ENCODE measurements around the gene ARPC1B.
"Not testable (repeated sequence)": the region's sequence is repeated elsewhere in the genome, so short reads cannot be mapped to it uniquely, and the experiment has no call there.

ARPC1B gene

DNA sequence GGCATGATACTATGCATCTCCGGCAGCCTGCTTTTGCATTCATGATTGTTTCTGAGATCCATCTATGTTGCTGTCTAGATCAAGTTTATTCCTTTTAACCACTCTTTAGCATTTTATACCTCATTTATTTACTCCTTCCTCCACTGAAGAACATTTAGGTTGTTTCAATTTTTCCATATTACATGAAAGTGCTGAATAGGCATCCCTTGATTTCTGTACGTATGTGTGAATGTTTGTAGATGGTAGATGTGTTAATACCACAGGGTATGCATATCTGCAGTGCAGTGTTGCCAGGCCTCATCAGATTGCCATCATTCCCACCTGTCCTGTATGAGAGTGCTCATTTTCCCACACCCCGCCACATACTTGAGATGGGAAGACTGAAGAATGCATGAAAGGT, 34.9 kb upstream of the ARPC1B start:
- DNase-seq (ENCODE audit: low read depth), result no peak
- H3K4me3 ChIP-seq (ENCODE audit: control insufficient read depth, low read depth, low read length), result no peak overlapping the region
- TF ChIP-seq, protein P1, sequence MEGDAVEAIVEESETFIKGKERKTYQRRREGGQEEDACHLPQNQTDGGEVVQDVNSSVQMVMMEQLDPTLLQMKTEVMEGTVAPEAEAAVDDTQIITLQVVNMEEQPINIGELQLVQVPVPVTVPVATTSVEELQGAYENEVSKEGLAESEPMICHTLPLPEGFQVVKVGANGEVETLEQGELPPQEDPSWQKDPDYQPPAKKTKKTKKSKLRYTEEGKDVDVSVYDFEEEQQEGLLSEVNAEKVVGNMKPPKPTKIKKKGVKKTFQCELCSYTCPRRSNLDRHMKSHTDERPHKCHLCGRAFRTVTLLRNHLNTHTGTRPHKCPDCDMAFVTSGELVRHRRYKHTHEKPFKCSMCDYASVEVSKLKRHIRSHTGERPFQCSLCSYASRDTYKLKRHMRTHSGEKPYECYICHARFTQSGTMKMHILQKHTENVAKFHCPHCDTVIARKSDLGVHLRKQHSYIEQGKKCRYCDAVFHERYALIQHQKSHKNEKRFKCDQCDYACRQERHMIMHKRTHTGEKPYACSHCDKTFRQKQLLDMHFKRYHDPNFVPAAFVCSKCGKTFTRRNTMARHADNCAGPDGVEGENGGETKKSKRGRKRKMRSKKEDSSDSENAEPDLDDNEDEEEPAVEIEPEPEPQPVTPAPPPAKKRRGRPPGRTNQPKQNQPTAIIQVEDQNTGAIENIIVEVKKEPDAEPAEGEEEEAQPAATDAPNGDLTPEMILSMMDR (IDR thresholded peaks at IDR 0.05; ENCODE audit: control insufficient read depth, insufficient read depth, low read depth, low read length, missing control alignments), result no peak

DNA sequence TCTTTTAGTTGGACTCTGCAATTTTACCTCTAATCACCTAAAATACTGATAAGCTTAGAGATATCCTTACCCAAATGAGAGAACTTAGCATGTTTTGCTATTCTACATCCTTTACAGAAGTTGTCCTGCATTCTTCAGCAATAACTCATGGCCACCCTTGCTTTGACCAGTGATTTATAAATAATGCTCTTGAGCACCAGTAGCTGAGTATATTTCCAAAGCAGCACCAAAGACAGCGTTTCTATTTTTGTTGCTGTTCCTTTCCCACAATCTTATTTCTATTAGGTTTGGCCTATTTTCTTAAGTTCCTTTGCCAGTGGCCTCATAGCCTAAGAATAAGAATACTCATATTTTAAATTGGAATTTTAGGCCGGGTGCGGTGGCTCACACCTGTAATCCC, 33.9 kb upstream of the ARPC1B start:
- TF ChIP-seq, protein P1 (IDR thresholded peaks at IDR 0.05; ENCODE audit: control insufficient read depth, insufficient read depth, low read depth, low read length, missing control alignments), result no peak
- no peak for DNase-seq (ENCODE audit: low read depth)
- no peak overlapping the region for H3K4me3 ChIP-seq (ENCODE audit: control insufficient read depth, low read depth, low read length)

DNA sequence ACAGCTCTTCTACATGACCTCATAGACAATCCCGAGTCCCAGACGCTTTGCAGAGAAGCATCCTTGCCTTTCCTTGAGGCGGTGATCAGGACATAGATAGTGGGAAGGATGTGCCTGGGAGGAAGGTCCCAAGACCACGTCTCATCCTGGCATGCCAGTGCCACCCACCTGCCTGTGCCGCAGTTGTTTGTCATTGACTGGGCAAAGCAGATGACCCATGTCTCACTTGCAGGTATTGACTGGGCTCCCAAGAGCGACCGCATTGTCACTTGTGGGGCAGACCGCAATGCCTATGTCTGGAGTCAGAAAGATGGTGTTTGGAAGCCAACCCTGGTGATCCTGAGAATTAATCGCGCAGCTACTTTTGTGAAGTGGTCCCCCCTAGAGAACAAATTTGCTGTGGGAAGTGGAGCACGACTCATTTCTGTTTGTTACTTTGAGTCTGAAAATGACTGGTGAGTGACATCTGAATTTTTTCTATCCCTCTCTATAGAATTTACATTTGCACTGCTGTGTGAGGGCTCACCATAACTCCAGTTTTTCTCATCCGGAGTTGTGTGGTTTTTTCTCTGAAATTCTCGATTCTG, 30.4 kb upstream of the ARPC1B start:
- TF ChIP-seq, protein P1 (IDR thresholded peaks at IDR 0.05; ENCODE audit: control insufficient read depth, insufficient read depth, low read depth, low read length, missing control alignments), result no peak
- no peak overlapping the region for H3K4me3 ChIP-seq (ENCODE audit: control insufficient read depth, low read depth, low read length)
- DNase-seq (ENCODE audit: low read depth), result no peak

DNA sequence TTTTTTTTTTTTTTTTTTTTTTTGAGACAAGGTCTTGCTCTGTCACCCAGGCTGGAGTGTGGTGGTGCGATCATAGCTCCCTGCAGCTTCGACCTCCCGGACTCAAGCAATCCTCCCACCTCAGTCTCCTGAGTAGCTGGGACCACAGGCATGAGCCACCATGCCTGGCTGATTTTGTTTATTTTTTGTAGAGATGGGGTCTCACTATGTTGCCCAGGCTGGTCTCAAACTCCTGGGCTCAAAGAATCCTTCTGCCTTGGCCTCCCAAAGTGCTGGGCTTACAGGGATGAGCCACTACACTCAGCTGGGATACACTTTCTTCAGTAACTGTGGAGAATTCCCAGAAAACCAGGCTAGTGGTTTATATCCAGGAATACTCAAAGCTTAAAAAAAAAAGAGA, 23.9 kb upstream of the ARPC1B start:
- not testable (repeated sequence) for DNase-seq (ENCODE audit: low read depth); H3K4me3 ChIP-seq (ENCODE audit: control insufficient read depth, low read depth, low read length)

DNA sequence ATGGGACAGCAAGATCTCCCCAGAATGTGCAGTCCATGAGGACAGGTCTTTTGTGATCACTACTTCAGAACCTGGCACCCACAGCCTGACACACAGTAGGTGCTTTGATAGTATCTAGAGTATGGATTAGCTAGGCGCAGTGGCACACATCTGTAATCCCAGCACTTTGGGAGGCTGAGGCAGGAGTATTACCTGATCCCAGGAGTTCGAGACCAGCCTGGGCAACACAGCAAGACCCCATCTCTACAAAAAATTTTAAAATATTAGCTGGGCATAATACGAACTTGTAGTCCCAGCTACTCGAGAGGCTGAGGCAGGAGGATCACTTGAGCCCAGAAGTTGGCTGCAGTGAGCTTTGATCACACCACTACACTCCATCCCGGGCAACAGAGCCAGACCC, 22.3 kb upstream of the ARPC1B start:
- H3K4me3 ChIP-seq (ENCODE audit: control insufficient read depth, low read depth, low read length), result no peak overlapping the region
- TF ChIP-seq, protein P1 (IDR thresholded peaks at IDR 0.05; ENCODE audit: control insufficient read depth, insufficient read depth, low read depth, low read length, missing control alignments), result no peak
- no peak for DNase-seq (ENCODE audit: low read depth)

DNA sequence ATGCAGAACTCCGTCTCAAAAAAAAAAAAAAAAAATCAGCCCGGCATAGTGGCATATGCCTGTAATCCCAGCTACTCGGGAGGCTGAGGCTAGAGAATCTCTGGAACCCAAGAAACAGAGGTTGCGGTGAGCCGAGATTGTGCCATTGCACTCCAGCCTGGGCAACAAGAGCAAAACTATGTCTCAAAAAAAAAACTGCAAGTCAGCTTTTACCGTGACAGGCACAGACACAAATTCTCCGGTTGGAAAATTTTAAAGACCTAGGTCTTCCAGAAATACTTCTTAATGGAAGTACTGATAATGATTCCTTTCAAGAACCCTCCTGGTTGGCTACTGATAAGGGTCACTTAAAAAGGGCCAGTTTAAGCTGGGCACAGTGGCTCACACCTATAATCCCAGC, 19.4 kb upstream of the ARPC1B start:
- DNase-seq (ENCODE audit: low read depth), result no peak
- TF ChIP-seq, protein P1 (IDR thresholded peaks at IDR 0.05; ENCODE audit: control insufficient read depth, insufficient read depth, low read depth, low read length, missing control alignments), result no peak

DNA sequence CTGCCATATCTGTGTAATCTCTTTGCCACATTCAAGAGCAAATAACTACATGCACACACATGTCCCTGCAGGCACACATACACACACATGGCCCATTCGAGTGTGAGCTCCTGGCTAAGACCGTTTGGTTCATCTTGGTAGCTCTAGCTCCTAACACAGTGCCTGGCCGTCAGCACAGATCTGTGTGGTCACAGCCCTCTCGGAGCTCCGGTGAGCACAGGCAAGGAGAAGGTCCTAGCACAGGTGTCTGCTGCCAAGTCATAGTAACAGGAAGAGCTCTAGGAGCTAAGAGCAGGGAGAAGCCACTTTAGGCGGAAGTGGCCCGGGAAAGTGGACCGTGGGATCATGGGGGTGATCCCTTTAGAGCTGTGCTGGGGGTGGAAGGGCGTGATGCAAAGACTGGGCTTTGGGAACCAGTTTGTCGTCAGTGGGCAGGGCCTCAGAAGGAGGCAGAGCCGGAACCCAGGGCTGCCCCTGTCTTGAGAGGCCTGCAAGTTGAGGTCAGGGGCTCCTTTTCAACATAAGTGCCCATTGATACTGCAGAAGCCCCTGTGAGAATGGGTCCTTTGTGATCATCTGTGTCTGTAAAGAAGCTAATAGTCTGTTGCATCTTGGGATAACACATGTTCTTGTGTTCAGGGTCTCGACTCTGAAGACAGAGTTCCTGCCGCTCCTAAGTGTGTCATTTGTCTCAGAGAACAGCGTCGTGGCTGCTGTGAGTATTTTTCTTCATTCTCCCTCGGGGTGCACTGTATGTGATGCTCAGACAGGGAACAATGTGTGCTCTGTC, 16.6 kb upstream of the ARPC1B start:
- no peak for DNase-seq (ENCODE audit: low read depth)

More for the DNA sequence above, 19.4 kb upstream of the ARPC1B start:
- H3K4me3 ChIP-seq (ENCODE audit: control insufficient read depth, low read depth, low read length), result no peak overlapping the region

DNA sequence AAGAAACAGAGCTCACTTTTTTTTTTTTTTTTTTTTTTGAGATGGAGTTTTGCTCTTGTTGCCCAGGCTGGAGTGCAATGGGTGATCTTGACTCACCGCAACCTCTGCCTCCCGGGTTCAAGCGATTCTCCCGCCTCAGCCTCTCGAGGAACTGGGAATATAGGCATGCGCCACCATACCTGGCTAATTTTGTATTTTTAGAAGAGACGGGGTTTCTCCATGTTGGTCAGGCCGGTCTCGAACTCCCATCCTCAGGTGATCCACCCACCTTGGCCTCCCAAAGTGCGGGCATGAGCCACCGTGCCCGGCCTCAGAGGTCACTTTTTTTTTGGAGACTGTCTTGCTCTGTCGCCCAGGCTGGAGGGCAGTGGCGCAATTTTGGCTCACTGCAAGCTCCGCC, 16.0 kb upstream of the ARPC1B start:
- not testable (repeated sequence) for DNase-seq (ENCODE audit: low read depth); H3K4me3 ChIP-seq (ENCODE audit: control insufficient read depth, low read depth, low read length)

More for the DNA sequence above, 16.6 kb upstream of the ARPC1B start:
- no peak overlapping the region for H3K4me3 ChIP-seq (ENCODE audit: control insufficient read depth, low read depth, low read length)
- TF ChIP-seq, protein P1 (IDR thresholded peaks at IDR 0.05; ENCODE audit: control insufficient read depth, insufficient read depth, low read depth, low read length, missing control alignments), result no peak

Measured in AG09309 (cell line).